ENCODE data around the gene PEAK1.

DNA sequence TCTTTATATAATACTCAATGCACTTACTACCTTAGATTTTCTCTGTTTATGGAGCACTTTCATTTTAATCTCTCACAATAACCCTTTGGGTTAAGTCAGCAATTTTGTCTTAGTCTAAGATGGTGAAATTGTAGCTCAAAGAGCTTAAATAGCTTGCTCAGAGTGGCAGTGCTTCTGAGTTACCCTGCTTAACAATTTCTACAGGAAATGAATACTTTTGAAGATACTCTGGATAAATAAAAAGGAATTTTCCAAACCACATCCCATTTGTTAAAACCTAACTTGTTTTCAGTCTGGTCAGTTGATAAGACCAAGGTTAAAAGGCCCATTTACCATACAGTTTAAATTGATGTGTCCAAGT, 38.0 kb upstream of the PEAK1 start:
- TF ChIP-seq, protein P1, sequence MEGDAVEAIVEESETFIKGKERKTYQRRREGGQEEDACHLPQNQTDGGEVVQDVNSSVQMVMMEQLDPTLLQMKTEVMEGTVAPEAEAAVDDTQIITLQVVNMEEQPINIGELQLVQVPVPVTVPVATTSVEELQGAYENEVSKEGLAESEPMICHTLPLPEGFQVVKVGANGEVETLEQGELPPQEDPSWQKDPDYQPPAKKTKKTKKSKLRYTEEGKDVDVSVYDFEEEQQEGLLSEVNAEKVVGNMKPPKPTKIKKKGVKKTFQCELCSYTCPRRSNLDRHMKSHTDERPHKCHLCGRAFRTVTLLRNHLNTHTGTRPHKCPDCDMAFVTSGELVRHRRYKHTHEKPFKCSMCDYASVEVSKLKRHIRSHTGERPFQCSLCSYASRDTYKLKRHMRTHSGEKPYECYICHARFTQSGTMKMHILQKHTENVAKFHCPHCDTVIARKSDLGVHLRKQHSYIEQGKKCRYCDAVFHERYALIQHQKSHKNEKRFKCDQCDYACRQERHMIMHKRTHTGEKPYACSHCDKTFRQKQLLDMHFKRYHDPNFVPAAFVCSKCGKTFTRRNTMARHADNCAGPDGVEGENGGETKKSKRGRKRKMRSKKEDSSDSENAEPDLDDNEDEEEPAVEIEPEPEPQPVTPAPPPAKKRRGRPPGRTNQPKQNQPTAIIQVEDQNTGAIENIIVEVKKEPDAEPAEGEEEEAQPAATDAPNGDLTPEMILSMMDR (IDR thresholded peaks at IDR 0.05) = no peak
- TF ChIP-seq POLR2A (IDR thresholded peaks at IDR 0.05) = no peak
